Activated T-helper 1 cell treated with Interleukin-2 at 50 U/mL for 16 hours (primary cell): ENCODE measurements around the gene OR10G3.
"Not testable (repeated sequence)": the region's sequence is repeated elsewhere in the genome, so short reads cannot be mapped to it uniquely, and the experiment has no call there.

ENCODE experiments used
- DNase-seq: peaks from one replicate; pipeline ENCODE4 v3.0.0-alpha.2; 2020; ENCODE audit warnings: low read depth

Gene OR10G3, protein sequence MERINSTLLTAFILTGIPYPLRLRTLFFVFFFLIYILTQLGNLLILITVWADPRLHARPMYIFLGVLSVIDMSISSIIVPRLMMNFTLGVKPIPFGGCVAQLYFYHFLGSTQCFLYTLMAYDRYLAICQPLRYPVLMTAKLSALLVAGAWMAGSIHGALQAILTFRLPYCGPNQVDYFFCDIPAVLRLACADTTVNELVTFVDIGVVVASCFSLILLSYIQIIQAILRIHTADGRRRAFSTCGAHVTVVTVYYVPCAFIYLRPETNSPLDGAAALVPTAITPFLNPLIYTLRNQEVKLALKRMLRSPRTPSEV

DNA sequence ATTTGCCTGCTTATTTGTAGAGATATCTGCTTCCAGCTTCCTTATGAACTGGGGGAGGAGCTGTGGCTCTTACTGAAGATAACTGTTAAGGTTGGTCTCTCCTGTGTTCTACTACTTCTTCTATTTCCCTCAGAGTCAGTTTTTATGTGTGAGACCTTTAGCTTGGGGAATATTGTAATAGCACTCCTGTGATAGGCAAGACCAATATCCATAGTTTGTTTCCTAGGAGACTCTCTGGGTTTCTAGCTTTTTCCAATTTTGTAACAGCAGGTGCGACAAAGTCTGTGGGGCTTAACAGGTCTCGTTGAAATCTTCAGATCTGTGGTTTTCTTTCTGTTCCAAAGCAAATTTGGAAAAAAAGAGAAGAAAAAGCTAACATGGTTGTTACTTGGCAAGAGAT, at the start of gene OR10G3:
Gene OR10G3 (minus strand): TSS at position 101 of the 400 bp plus-strand sequence. CDS start 9,332 bp downstream, outside the sequence.
- DNase-seq = no peak

GRCh38 chr14:21626491-21627230, 46.8 kb upstream of the OR10G3 start:
- no peak for DNase-seq

DNA sequence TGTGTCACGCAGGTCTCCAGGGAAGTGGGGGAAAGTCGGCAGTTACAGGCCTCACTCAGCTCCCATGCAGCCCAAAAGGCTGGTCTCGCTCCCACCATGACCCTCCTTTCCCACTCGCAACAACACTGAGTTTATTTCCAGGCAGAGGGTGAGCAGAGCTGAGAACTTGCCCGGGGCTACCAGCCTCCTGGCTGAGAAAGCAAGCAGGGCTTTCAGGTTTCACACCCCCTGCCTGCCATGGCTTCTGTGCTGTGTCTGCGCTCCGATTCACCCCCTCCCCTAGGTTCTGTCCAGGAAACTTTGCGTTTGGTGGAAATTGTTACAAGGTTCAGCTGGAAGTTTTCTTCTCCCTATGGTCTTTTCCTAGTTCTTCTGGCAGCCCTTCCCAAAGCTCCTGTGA, 37.7 kb upstream of the OR10G3 start:
- no peak for DNase-seq

GRCh38 chr14:21614240-21614639, 34.4 kb upstream of the OR10G3 start:
- no peak for DNase-seq

- no peak for DNase-seq
Observed at GRCh38 chr14:21612324-21612723, 32.4 kb upstream of the OR10G3 start.

GRCh38 chr14:21602181-21602580, 22.3 kb upstream of the OR10G3 start:
- DNase-seq = not testable (repeated sequence)

- DNase-seq = no peak
Observed at GRCh38 chr14:21589317-21589716, 9.4 kb upstream of the OR10G3 start.

DNA sequence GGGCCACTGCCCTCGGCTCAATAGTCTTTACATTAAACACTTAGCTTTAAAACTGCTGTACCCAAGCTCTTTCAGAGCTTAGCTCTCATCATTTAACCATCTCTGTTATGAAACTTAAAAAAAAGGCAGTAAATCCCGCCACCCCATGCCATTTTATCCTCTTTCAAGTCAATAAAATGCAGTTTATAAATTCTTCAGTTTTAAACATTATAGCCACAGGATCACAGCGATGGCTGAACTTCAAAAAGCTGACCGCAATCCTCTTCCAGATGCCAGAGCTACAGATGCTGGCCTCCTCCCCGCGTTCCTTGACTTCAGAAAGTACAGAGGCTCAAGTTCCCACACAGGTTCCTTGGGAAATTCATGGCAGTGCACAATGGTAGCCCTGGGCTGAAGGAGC, 4.2 kb downstream of the OR10G3 start:
- no peak for DNase-seq

DNA sequence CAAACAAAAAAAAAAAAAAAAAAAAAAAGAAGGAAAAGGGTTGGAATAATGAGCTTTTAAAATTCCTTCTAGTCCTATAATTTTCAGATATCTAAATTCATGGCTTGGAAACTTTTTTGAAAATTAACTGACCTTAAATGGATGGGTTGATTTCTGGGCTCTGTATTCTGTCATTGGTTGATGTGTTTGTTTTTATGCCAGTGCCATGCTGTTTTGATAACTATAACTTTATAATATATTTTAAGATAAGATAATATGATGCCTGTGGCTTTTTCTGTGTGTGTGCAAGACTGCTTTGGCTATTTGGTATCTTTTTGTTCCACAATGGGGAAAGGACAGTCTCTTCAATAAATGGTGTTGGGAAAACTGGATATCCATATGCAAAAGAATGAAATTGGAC, 7.3 kb downstream of the OR10G3 start:
- no peak for DNase-seq

DNA sequence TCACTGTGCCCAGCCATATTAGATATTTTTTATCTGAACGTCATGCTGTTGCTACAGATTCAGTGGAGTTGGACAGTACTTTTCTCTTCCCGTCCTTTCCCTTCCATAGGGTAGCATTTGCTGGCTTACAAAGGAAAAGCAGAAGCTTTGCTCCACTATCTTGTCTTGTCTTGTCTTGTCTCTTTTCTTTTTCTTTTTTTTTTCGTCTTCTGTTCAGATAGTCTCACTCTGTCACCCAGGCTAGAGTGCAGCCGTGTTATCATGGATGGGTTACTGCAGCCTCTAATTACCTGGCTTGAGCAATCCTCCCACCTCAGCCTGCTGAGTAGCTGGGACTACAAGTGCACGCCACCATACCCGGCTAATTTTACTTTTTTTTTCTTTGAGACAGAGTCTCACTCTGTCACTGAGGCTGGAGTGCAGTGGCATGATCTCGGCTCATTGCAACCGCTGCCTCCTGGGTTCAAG, 21.1 kb downstream of the OR10G3 start:
- DNase-seq = no peak

GRCh38 chr14:21557084-21557901, 22.6 kb downstream of the OR10G3 start:
- DNase-seq = peak; percentile 39

DNA sequence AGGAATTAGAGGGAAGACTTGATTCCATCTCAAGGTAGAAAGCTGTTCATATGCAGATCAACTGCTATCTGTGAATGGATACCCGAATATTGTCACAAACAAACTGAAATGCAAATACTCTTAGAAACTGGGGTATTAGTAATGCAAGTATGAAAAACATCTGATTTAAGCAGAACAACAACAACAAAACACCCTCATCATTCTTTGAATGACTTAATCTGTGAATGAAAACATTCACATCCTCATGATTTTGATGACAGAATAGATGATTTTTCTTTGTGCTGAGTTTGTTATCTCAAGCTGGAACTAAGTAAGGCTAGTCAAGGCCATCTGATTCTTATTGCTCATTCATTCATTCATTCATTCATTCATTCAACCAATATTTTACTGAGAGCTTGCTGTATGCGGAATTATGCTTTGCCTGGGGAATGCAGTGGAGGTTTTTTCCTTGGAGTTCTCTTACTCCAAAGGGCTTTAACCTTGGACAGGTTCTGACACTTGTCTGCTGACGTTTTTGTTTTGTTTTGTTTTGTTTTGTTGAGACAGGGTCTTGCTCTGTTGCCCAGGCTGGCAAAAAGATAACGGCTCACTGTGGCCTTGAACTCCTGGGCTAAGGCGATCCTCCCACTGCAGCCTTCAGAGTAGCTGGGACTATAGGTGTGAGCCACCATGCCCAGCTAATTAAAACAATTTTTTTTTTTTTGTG, 23.3 kb downstream of the OR10G3 start:
- no peak for DNase-seq

GRCh38 chr14:21553266-21553665, 26.6 kb downstream of the OR10G3 start:
- DNase-seq = no peak

GRCh38 chr14:21544588-21544987, 35.3 kb downstream of the OR10G3 start:
- not testable (repeated sequence) for DNase-seq

GRCh38 chr14:21543963-21544362, 35.9 kb downstream of the OR10G3 start:
- DNase-seq = no peak

- DNase-seq = no peak
Observed at GRCh38 chr14:21543521-21543960, 36.3 kb downstream of the OR10G3 start.

DNA sequence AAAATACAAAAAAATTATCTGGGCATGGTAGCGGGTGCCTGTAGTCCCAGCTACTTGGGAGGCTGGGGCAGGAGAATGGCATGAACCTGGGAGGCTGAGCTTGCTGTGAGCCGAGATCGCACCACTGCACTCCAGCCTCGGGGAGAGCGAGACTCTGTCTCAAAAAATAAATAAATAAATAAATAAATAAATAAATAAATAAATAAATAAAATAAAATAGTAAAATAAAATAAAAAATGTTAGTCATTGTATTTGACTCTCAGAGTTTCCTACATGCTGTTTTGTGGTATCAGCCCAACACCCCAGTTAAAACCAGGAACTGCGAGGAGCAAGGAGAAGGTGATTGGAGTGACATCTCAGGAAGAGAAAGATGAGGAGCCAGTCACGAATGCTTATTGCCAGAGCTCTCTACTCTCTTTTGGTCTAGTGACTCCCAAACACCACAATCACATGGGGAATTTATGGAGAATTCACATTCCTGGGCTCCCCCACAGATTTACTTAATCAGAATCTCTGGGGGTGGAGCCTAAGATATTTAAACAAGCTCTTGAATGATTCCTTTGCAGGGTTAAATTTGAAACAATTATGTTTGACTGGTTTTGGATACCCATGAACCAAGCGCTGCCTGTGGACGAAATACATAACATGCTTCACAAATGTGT, 38.3 kb downstream of the OR10G3 start:
- no peak for DNase-seq

DNA sequence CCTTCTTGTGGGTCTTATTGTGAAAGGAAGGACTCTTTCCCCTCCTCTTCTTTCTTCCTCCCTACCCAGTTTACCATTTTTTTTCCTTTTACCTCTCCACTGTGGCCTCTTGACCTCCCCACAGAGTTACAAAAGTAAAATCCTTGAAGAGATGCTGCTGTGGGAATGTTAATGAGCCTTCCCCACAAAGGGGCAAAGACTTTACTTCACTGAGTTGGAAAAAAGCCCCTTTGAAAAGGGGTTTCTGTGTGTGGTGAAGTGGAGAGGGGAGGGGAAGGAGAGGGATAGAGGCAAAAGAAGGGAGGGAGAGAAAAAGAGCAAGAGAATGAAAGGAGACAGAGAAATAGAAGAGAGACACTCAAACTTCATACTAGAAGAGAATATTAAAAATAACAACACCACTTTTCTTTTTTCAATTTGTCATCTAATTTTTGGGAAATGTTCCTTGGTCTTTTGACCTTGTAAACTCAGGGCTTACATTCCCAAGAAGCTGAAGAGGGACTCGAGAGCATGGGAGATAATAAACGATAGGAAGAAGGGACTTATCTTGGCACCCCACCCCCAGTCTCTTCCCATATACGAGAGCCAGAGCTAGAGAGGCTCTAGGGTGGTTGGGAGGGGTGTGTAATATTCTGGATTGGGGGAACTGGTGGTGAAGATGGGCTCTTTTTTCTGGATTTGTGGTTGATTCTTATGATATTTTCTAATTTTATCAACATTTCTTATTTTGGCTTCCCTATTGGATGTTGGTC, 40.5 kb downstream of the OR10G3 start:
- no peak for DNase-seq

DNA sequence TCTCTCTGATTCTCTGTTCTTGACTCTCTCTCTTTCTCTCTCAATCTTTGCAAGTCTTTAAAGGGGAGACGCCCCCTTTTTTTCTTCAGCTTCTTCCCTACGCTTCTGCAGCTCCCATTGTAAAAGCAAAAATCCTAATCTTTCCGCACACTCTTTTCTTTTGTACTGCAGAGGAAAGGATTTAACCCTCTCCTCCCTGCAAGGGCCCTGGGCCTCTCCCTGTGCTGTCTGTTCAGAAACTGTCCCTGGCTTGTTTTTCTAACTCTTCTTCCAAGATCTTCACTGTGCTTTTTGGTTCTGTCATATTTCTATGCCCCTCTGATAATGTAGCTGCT, 42.8 kb downstream of the OR10G3 start:
- DNase-seq = no peak

- DNase-seq = no peak
Observed at GRCh38 chr14:21536418-21537089, 43.3 kb downstream of the OR10G3 start.
